ENCODE measurements around the gene KLK10. TPM values are rescaled to one million over a fixed set of nuclear protein-coding genes. Genes with fewer than 3 reads are reported as not detected.

The KLK10 gene
- total RNA-seq, 4 donors from 2014 or later: 1.6 TPM; not detected in 3

- TF ChIP-seq POLR2A (IDR thresholded peaks at IDR 0.05): no peak
- TF ChIP-seq, protein P1, sequence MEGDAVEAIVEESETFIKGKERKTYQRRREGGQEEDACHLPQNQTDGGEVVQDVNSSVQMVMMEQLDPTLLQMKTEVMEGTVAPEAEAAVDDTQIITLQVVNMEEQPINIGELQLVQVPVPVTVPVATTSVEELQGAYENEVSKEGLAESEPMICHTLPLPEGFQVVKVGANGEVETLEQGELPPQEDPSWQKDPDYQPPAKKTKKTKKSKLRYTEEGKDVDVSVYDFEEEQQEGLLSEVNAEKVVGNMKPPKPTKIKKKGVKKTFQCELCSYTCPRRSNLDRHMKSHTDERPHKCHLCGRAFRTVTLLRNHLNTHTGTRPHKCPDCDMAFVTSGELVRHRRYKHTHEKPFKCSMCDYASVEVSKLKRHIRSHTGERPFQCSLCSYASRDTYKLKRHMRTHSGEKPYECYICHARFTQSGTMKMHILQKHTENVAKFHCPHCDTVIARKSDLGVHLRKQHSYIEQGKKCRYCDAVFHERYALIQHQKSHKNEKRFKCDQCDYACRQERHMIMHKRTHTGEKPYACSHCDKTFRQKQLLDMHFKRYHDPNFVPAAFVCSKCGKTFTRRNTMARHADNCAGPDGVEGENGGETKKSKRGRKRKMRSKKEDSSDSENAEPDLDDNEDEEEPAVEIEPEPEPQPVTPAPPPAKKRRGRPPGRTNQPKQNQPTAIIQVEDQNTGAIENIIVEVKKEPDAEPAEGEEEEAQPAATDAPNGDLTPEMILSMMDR (IDR thresholded peaks at IDR 0.05 in 4 of 5, conservative IDR thresholded peaks at IDR 0.05 in 1 of 5): no peak
- no peak overlapping the region for H3K4me3 ChIP-seq
- H3K27me3 ChIP-seq: peaks cover 0 to 2% (median 0%) of the 10 kb centered on the region in 3 donors
- no peak overlapping the region for H3K27ac ChIP-seq
- DNase-seq: no peak
- H3K36me3 ChIP-seq: no peaks in the 10 kb centered on the region
- in situ Hi-C loops (cut with MboI; ENCODE audit: low sequenced_read_pairs in 4 of 4): no loop called here
- H3K4me1 ChIP-seq: no peaks in the 10 kb centered on the region
- intact Hi-C loops (cut with DNase I; ENCODE audit: low total_unique reads): no loop called here
- H3K9me3 ChIP-seq: no peaks in the 10 kb centered on the region
- no peak for ATAC-seq
These were observed 8.4 kb upstream of the KLK10 start for GRCh38 chr19:51027873-51028272.

DNA sequence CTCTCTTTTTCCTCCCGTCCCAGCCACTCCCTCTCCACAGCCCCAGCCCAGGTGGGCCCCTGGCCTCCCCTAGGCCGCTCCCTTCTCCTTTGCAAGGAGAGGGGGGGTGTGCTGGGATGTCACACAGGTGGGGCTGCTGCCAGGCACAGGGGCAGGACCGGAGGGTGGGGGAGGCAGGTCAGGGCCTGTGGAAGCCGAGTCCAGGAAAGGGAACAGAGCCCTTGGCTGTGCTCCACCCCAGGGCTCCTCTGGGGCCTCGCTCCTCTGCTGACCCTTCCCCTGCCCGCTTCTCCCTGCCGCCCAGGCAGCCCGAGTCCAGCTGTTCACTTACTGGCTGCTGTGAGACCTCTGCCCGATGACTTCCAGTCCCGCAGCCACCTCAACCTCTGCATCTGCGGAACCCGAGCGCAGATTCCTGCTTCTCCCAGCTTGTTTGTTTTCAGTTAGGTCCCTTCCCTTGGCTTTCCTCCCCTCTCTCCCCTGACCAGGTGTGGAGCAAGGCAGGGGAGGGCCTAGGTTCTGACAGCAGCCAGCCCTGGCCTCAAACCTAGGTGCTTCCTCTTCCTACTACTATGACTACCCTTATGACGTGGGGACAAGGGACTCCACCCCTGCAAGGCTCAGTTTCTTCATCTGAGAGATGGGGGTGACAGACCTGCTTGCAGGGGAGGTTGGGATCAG lies 7.8 kb upstream of the KLK10 start:
- intact Hi-C loops (cut with DNase I; ENCODE audit: low total_unique reads): no loop called here
- ATAC-seq (no peak), DNase-seq (no peak)
- Histone ChIP-seq H3K4me3 (no peak overlapping the region), H3K27me3 (peaks cover 0 to 2% (median 0%) of the 10 kb centered on the region in 3 donors), H3K4me1 (no peaks in the 10 kb centered on the region), H3K27ac (no peak overlapping the region), H3K9me3 (no peaks in the 10 kb centered on the region), H3K36me3 (no peaks in the 10 kb centered on the region)
- TF ChIP-seq POLR2A (IDR thresholded peaks at IDR 0.05): no peak
- TF ChIP-seq, protein P1 (IDR thresholded peaks at IDR 0.05 in 4 of 5, conservative IDR thresholded peaks at IDR 0.05 in 1 of 5): no peak
- in situ Hi-C loops (cut with MboI; ENCODE audit: low sequenced_read_pairs in 4 of 4): no loop called here

- peak within 1 kb of the TSS in 1 of 4 donors; percentile 3 for H3K4me3 ChIP-seq
- no peaks in the 10 kb centered on the region for H3K36me3 ChIP-seq
- peaks cover 0 to 2% (median 0%) of the 10 kb centered on the region in 3 donors for H3K27me3 ChIP-seq
- no peak for ATAC-seq
- in situ Hi-C loops (cut with MboI; ENCODE audit: low sequenced_read_pairs in 4 of 4) (no loop called here), intact Hi-C loops (cut with DNase I; ENCODE audit: low total_unique reads) (no loop called here)
- TF ChIP-seq, protein P1 (IDR thresholded peaks at IDR 0.05 in 4 of 5, conservative IDR thresholded peaks at IDR 0.05 in 1 of 5): no peak
- no peak for TF ChIP-seq POLR2A (IDR thresholded peaks at IDR 0.05)
- H3K4me1 ChIP-seq: no peaks in the 10 kb centered on the region
- no peak for DNase-seq
- no peaks in the 10 kb centered on the region for H3K9me3 ChIP-seq
- no peak within 1 kb of the TSS for H3K27ac ChIP-seq
These were observed 7.0 kb upstream of the KLK10 start, which contains the start of gene KLK11 for GRCh38 chr19:51026554-51026831. KLK11 (minus strand) TSS chr19:51026616; CDS start chr19:51025631, 985 bp downstream.

- Histone ChIP-seq H3K9me3 (no peaks in the 10 kb centered on the region), H3K4me1 (no peaks in the 10 kb centered on the region), H3K27me3 (peaks cover 0 to 2% (median 0%) of the 10 kb centered on the region in 3 donors), H3K4me3 (peak overlapping the region in 1 of 4 donors; percentile 3), H3K27ac (no peak overlapping the region), H3K36me3 (no peaks in the 10 kb centered on the region)
- intact Hi-C loops (cut with DNase I; ENCODE audit: low total_unique reads): no loop called here
- TF ChIP-seq, protein P1 (IDR thresholded peaks at IDR 0.05 in 4 of 5, conservative IDR thresholded peaks at IDR 0.05 in 1 of 5): no peak
- no peak for TF ChIP-seq POLR2A (IDR thresholded peaks at IDR 0.05)
- DNase-seq (no peak), ATAC-seq (no peak)
- in situ Hi-C loops (cut with MboI; ENCODE audit: low sequenced_read_pairs in 4 of 4): no loop called here
These were observed 6.5 kb upstream of the KLK10 start for GRCh38 chr19:51025809-51026553.
